Measurements from ENCODE around the gene GID8.

GID8 gene

GRCh38 chr20:62945771-62946339, 7.9 kb downstream of the GID8 start:
- DNase-seq: no peak

DNA sequence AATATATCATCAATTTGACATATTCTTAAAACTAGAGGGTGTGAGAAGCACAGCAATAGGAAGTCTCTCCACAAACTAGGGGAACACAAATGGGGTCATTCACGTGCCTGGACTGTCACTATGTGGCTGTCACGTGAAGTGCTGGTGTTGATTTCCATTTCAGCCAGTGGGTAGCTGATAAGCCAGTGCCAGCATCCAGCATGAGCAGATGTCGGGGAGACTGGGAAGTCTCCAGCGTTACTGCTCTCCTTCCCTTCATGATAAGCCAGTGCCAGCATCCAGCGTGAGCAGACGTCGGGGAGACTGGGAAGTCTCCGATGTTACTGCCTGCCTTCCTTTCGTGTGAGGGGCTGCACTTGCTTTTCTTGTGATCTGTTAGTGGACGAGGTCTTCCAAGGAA, 9.0 kb downstream of the GID8 start:
- no peak for DNase-seq

GRCh38 chr20:62947532-62948300, 9.8 kb downstream of the GID8 start:
- no peak for DNase-seq

- DNase-seq: no peak
Observed at GRCh38 chr20:62949153-62949821, 11.3 kb downstream of the GID8 start.

GRCh38 chr20:62949962-62950361, 12.0 kb downstream of the GID8 start:
- no peak for DNase-seq

GRCh38 chr20:62950741-62951140, 12.8 kb downstream of the GID8 start:
- DNase-seq: no peak

DNA sequence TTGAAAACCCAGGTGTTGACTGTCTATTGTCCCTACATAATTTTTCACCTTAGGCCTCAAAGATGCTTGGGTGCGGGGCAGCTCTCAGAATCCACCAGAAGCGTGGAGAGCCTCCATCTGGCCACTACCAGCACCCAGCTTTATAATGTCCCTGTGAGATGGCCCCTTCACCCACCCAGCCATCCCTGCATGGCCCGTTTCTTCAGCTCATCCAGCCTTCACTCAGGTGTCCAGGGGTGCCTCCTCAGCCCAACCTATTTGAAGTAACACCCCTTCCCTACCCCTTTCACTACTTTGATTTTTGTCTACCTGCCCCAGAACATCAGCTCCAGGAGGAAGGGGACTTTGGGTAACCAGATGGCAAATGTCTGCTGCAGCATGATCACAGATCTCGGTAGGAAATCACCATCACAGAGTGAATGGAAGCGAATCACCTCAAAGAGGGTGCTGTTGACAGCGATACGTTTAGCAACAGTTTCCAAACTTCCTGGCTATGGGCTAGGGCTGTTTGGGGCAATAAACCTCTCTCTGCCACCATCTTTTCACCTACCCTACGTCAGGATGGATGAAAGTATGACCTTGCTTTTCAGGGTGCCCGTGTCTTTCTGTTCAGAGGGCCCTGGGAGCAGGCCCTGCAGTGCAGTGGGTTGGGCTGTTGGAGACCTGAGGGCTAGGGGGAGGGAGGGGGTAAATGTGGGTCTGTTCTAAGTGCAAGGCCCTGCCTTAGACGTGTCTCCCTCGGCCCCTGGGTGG, 13.4 kb downstream of the GID8 start:
- DNase-seq: no peak

GRCh38 chr20:62951896-62952372, 14.0 kb downstream of the GID8 start:
- DNase-seq: no peak

DNA sequence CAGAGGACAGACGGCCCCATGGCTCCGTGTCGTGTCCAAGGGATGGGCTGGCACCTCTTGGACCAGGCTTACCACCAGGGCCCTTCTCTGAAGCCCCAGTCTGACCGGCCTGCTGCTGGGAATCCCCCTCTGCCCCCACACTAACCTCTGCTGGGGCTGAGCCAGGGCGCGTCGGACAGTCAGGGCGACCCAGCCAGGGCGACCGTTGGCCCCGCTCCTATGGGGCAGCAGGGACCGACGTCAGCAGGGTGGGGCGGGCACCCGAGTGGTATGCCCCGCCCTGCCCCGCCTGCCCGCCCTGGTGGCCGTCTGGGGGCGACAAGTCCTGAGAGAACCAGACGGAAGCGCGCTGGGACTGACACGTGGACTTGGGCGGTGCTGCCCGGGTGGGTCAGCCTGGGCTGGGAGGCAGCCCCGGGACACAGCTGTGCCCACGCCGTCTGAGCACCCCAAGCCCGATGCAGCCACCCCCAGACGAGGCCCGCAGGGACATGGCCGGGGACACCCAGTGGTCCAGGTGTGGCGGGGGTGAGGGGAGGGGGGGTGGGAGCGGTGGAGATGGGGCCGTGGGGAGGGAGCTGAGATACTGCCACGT, 14.5 kb downstream of the GID8 start, which contains the start of gene SLC17A9:
Gene SLC17A9, plus strand, starts transcription at position 337 of the 595 bp plus-strand sequence. Its CDS starts 122 bp downstream, at position 459.
- DNase-seq: peak; percentile 55 to 70

GRCh38 chr20:62952968-62953838, 15.3 kb downstream of the GID8 start:
- DNase-seq: no peak

GRCh38 chr20:62953839-62954703, 16.1 kb downstream of the GID8 start:
- DNase-seq: peak; percentile 77 to 78

DNA sequence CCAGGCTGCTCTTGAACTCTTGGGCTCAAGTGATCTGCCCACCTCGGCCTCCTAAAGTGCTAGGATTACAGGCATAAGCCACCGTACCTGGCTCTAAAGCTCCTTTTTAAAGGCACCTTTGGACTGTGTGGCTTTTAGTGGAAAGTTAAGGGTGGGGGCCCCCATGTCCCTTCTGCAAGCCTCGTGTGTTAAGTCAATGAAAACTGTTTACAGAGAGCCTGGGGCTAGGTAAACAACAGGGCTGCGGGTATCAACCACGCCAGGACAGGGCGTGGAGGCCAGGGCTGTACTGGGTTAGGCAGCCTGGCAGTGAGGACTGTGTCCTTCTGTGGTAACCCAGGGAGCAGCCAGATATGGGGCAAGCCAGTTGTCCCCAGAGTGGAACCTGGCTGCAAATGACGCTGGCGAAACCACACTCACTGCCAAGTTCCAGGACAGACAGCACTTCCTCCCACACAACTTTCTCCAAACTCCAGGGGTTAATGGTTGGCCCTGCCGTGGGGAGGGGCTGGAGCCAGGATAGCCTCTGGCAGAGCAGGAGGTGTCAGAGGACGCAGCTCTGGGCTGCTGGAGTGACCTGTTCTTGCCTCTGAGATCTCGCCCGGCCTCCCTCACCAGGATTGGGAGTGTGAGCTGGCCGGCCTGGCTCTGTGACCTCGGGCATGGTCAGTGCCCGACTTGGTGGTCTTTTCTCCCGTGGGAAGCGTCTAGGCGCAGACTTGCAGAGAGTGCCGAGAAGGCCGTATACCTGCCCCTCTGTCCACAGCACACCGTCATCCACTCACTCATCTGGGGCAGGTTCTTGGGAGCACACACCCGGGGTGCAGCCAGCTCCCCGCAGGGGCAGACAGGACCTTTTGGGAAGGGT, 17.8 kb downstream of the GID8 start:
- no peak for DNase-seq

GRCh38 chr20:62956387-62957135, 18.6 kb downstream of the GID8 start:
- DNase-seq: no peak

- no peak for DNase-seq
Observed at GRCh38 chr20:62957136-62958117, 19.5 kb downstream of the GID8 start.

GRCh38 chr20:62958388-62959100, 20.6 kb downstream of the GID8 start:
- DNase-seq: no peak

- no peak for DNase-seq
Observed at GRCh38 chr20:62959101-62959971, 21.4 kb downstream of the GID8 start.

Data from CD4-positive, alpha-beta T cell treated with Interferon alpha-2 for 1 hour (primary cell).